ENCODE results near the gene RASL11A. TPM values are rescaled to one million over a fixed set of nuclear protein-coding genes. Genes with fewer than 3 reads are reported as not detected.

Gene RASL11A
- total RNA-seq, 1 donor from 2014 or later: 5.3 TPM

DNA sequence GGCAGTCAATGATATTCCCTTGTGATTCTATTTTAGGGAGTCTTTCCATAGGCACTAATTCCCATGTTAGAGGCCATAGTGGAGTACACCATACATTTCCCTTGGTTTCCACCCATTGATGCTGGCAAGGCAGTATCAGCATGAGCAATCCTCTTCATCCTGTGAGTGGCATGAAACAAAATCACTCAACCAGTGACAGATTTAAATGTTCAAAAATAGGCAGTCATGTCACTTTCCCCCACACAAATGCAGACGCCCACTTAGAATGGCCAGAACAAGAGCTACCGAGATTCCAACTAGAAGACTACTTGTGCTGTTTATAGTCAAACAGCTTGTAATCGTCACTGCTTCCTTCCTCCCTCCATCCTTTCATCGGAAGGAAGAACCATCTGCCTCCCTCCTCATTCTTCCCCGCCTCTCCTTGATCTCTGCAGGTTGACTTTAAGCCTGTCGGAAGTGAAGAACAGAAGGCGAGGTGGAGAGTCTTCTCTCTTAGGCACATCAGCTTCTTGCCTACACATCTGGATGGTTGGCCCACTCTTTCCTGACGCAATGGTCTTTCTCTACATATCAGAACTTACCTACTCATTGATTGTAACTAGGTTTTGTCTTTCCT lies 22.6 kb downstream of the RASL11A start:
- H3K36me3 ChIP-seq: no peaks in the 10 kb centered on the region
- TF ChIP-seq, protein P1, sequence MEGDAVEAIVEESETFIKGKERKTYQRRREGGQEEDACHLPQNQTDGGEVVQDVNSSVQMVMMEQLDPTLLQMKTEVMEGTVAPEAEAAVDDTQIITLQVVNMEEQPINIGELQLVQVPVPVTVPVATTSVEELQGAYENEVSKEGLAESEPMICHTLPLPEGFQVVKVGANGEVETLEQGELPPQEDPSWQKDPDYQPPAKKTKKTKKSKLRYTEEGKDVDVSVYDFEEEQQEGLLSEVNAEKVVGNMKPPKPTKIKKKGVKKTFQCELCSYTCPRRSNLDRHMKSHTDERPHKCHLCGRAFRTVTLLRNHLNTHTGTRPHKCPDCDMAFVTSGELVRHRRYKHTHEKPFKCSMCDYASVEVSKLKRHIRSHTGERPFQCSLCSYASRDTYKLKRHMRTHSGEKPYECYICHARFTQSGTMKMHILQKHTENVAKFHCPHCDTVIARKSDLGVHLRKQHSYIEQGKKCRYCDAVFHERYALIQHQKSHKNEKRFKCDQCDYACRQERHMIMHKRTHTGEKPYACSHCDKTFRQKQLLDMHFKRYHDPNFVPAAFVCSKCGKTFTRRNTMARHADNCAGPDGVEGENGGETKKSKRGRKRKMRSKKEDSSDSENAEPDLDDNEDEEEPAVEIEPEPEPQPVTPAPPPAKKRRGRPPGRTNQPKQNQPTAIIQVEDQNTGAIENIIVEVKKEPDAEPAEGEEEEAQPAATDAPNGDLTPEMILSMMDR (IDR thresholded peaks at IDR 0.05; ENCODE audit: borderline replicate concordance): no peak
- no peak overlapping the region for H3K27ac ChIP-seq (replicated peaks)
- intact Hi-C loops (cut with micrococcal nuclease): no loop called here
- peaks cover 16% of the 10 kb centered on the region for H3K27me3 ChIP-seq (ENCODE audit: low read depth)
- no peaks in the 10 kb centered on the region for H3K9me3 ChIP-seq (replicated peaks)
- H3K4me1 ChIP-seq: peaks cover 14% of the 10 kb centered on the region
- no peak for DNase-seq
- H3K4me3 ChIP-seq: no peak overlapping the region

DNA sequence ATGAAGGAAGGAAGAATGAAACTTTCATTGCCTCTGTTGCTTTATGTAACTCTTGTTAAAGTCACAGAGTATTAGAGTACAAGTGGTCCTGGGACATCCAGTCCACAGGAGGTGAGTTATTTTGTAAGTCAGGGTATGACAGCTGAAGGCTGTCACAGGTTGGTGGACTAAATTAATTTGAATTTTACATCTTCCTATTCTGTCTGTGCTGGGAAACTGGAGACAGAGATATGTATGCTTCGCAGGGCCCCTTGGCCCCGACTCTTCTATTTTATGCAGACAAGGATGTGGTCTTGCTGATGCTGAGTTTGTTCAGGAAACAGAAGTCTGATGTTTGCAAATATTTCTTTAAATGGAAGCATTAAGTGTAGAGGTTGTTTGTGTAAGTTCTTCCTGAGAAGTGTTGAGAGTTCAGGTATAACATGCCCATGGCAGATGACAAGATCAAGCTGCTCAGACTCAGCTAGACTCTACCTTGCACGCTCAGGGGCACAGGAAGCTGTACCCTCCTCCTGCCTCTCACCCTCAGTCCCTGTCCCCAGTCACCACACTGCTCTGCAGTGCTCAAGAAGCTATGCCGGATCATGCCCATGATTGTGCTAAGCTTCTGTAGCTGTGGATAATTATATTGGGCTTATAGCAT lies 23.4 kb downstream of the RASL11A start:
- no peak overlapping the region for H3K4me3 ChIP-seq
- intact Hi-C loops (cut with micrococcal nuclease): no loop called here
- no peaks in the 10 kb centered on the region for H3K36me3 ChIP-seq
- no peaks in the 10 kb centered on the region for H3K9me3 ChIP-seq (replicated peaks)
- TF ChIP-seq, protein P1 (IDR thresholded peaks at IDR 0.05; ENCODE audit: borderline replicate concordance): no peak
- DNase-seq: no peak
- H3K4me1 ChIP-seq: peaks cover 20% of the 10 kb centered on the region
- H3K27ac ChIP-seq (replicated peaks): no peak overlapping the region
- H3K27me3 ChIP-seq (ENCODE audit: low read depth): peaks cover 16% of the 10 kb centered on the region

DNA sequence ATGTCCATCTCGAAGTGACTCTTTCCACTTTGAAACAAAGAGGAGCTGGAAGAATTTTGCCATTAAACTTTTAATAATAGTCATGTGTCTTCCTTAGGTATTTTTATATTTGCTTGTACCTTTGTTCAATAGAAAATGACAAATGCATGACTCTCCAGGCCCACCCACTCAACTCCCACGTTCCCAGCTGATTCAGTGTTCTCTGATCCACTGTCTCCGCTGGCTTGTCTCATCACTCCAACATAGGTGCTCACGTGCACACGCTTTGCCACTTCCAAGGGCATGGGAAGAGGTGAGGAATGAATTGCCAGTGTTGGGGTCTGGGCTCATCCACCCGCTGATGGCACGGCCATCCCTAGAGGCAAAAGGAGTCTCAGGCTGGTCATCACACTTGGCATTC lies 24.5 kb downstream of the RASL11A start:
- Histone ChIP-seq H3K4me1 (peaks cover 12% of the 10 kb centered on the region), H3K4me3 (no peak overlapping the region), H3K27me3 (ENCODE audit: low read depth) (peaks cover 16% of the 10 kb centered on the region), H3K27ac (replicated peaks) (no peak overlapping the region), H3K36me3 (no peaks in the 10 kb centered on the region), H3K9me3 (replicated peaks) (no peaks in the 10 kb centered on the region)
- intact Hi-C loops (cut with micrococcal nuclease): no loop called here
- no peak for DNase-seq
- TF ChIP-seq, protein P1 (IDR thresholded peaks at IDR 0.05; ENCODE audit: borderline replicate concordance): no peak

DNA sequence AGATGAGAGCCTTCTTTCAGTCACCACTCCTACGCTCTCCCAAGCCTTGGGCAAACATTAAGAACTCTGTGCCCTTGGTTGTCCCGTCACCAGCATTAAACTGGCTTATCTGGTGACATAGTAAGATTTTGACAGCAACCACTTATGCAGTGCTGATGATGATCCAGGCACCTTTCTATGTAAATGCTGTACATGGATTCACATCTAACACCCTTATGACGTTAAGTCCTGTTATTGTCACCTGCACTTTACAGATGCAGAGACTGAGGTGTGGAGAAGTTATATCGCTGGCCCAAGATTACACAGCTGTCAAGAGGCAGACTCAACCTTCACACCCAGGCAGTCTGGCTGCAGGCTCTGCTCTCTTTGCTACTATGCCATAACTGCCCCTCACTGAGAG lies 25.0 kb downstream of the RASL11A start:
- H3K4me3 ChIP-seq: no peak overlapping the region
- H3K27ac ChIP-seq (replicated peaks): no peak overlapping the region
- H3K9me3 ChIP-seq (replicated peaks): no peaks in the 10 kb centered on the region
- intact Hi-C loops (cut with micrococcal nuclease): no loop called here
- no peak for DNase-seq
- TF ChIP-seq, protein P1 (IDR thresholded peaks at IDR 0.05; ENCODE audit: borderline replicate concordance): no peak
- peaks cover 16% of the 10 kb centered on the region for H3K27me3 ChIP-seq (ENCODE audit: low read depth)
- peaks cover 12% of the 10 kb centered on the region for H3K4me1 ChIP-seq
- H3K36me3 ChIP-seq: no peaks in the 10 kb centered on the region

DNA sequence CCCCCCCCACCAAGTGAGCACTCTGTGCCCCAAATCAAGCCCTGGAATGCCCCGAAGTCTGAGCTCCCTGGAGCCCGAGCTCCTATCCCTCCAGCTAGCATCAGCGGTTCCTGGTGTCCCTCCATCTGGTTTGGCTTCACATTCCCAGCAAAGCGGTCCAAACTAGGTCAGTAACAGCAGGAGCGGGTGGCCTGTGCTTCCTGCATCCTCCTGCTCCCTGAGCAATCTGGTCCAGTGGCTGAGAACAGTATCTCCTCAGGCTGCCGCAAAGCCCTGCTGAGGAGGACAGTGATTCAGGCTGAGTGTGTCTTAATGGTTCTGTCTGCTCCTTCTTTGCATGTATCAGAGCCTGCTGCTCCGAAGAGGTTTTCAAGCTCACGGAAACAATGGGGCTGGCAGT lies 25.9 kb downstream of the RASL11A start:
- Histone ChIP-seq H3K4me3 (no peak overlapping the region), H3K4me1 (peaks cover 12% of the 10 kb centered on the region), H3K27ac (replicated peaks) (no peak overlapping the region), H3K36me3 (no peaks in the 10 kb centered on the region), H3K27me3 (ENCODE audit: low read depth) (peaks cover 16% of the 10 kb centered on the region), H3K9me3 (replicated peaks) (no peaks in the 10 kb centered on the region)
- TF ChIP-seq, protein P1 (IDR thresholded peaks at IDR 0.05; ENCODE audit: borderline replicate concordance): no peak
- DNase-seq: no peak
- intact Hi-C loops (cut with micrococcal nuclease): no loop called here
